ENCODE measurements around the gene DNAJC1.

GRCh38 chr10:21797533-21797932 lies 206.0 kb downstream of the DNAJC1 start:
- TF ChIP-seq ZSCAN18 (tag by site-specific recombination; IDR thresholded peaks at IDR 0.05): no peak
- no peak for TF ChIP-seq ZNF629 (tag by site-specific recombination; IDR thresholded peaks at IDR 0.05)
- TF ChIP-seq ZBTB7A (tag by site-specific recombination; IDR thresholded peaks at IDR 0.05; ENCODE audit: low read depth): no peak
- no peak for TF ChIP-seq CTCF (tag by site-specific recombination; IDR thresholded peaks at IDR 0.05)
- TF ChIP-seq ZNF488 (tag by site-specific recombination; IDR thresholded peaks at IDR 0.05): no peak
- no peak for TF ChIP-seq ZNF513 (tag by site-specific recombination; IDR thresholded peaks at IDR 0.05)
- TF ChIP-seq MYNN (tag by site-specific recombination; IDR thresholded peaks at IDR 0.05; ENCODE audit: borderline replicate concordance): no peak
- TF ChIP-seq ZBTB44 (tag by site-specific recombination; IDR thresholded peaks at IDR 0.05): no peak
- TF ChIP-seq KLF1 (tag by site-specific recombination; IDR thresholded peaks at IDR 0.05): no peak
- TF ChIP-seq FEZF1 (tag by site-specific recombination; IDR thresholded peaks at IDR 0.05): no peak
- TF ChIP-seq REST (tag by site-specific recombination; IDR thresholded peaks at IDR 0.05): no peak
- TF ChIP-seq ZNF626 (tag by site-specific recombination; IDR thresholded peaks at IDR 0.05): no peak
